ENCODE results near the gene NT5C3A.

GRCh38 chr7:33059635-33060034 lies 2.9 kb downstream of the NT5C3A start:
- TF ChIP-seq EZH2 (IDR thresholded peaks at IDR 0.05; ENCODE audit: low read length, unreplicated experiment), result no peak
- TF ChIP-seq, protein P1, sequence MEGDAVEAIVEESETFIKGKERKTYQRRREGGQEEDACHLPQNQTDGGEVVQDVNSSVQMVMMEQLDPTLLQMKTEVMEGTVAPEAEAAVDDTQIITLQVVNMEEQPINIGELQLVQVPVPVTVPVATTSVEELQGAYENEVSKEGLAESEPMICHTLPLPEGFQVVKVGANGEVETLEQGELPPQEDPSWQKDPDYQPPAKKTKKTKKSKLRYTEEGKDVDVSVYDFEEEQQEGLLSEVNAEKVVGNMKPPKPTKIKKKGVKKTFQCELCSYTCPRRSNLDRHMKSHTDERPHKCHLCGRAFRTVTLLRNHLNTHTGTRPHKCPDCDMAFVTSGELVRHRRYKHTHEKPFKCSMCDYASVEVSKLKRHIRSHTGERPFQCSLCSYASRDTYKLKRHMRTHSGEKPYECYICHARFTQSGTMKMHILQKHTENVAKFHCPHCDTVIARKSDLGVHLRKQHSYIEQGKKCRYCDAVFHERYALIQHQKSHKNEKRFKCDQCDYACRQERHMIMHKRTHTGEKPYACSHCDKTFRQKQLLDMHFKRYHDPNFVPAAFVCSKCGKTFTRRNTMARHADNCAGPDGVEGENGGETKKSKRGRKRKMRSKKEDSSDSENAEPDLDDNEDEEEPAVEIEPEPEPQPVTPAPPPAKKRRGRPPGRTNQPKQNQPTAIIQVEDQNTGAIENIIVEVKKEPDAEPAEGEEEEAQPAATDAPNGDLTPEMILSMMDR (conservative IDR thresholded peaks at IDR 0.05; ENCODE audit: low read depth, low read length), result no peak
- TF ChIP-seq EZH2phosphoT487 (IDR thresholded peaks at IDR 0.05; ENCODE audit: borderline replicate concordance, low read length), result no peak
